Measurements from ENCODE around the gene UNC50. TPM values are rescaled to one million over a fixed set of nuclear protein-coding genes. Genes with fewer than 3 reads are reported as not detected.

UNC50 gene
- total and polyA plus RNA-seq, 2 donors (not counting 1 experiment from before 2014, with no cell fraction given) = 27.2 to 38.8 TPM

DNA sequence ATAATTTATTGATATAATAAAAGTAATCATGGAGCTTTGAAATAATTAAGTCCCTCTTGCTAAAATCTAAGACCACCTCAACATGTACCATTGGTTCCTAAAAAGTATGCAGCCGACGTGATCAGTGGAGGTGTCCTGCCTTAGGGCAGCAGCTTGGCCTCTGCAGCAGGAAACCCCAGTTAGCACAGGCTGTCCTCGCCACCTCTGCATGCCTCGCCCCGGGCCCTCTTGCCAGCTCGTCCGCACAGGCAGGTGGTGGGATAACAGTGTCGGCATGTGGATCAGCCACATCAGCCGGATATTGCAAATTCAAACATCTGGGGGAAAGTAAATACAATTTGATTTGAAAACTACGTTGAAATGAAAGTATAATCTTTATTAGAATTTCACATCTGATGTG is 23.0 kb upstream of the UNC50 start:
- CTCF ChIA-PET = interaction anchor here (1.3 kb wide), 1 partner anchor 11 kb away, joined by 3 read pairs; no protein-coding TSS in a partner anchor
- TF ChIP-seq CTCF (IDR thresholded peaks at IDR 0.05) (no peak), EZH2 (IDR thresholded peaks at IDR 0.05; ENCODE audit: borderline replicate concordance, insufficient read depth, low read depth, low read length, poor library complexity, severe bottlenecking) (no peak)
- no peak overlapping the region for H3K9ac ChIP-seq (ENCODE audit: low read length)
- peaks cover 0 to 20% of the 10 kb centered on the region in 2 experiments for H3K36me3 ChIP-seq (replicated peaks in 1 of 2; ENCODE audit: control extremely low read depth in 1 of 2, control insufficient read depth in 1 of 2, extremely low read depth in 1 of 2, insufficient read depth in 2 of 2, low read length in 1 of 2)
- no peaks in the 10 kb centered on the region for H3K79me2 ChIP-seq (ENCODE audit: control insufficient read depth, insufficient read depth, low read length)
- no peak overlapping the region for H3K4me3 ChIP-seq (ENCODE audit: control extremely low read depth in 1 of 5, extremely low read depth in 1 of 5, insufficient read depth in 1 of 5, low read depth in 2 of 5, low read length in 4 of 5)
- H3K27me3 ChIP-seq (replicated peaks in 1 of 4; ENCODE audit: control extremely low read depth in 1 of 4, control insufficient read depth in 3 of 4, insufficient read depth in 4 of 4, low read length in 3 of 4) = no peaks in the 10 kb centered on the region
- no peaks in the 10 kb centered on the region for H3K9me3 ChIP-seq (ENCODE audit: control extremely low read depth in 1 of 3, control insufficient read depth in 2 of 3, insufficient read depth in 1 of 3, low read length in 2 of 3)
- H3K27me3 Mint-ChIP-seq = no peaks in the 10 kb centered on the region
- no peaks in the 10 kb centered on the region for H3K9me3 Mint-ChIP-seq (ENCODE audit: insufficient read depth)
- no peaks in the 10 kb centered on the region for H4K20me1 ChIP-seq (ENCODE audit: control insufficient read depth, insufficient read depth, low read length, poor library complexity, severe bottlenecking)
- H2AFZ ChIP-seq (ENCODE audit: insufficient read depth, low read depth, low read length, poor library complexity, severe bottlenecking) = no peak overlapping the region
- no peak overlapping the region for H3K4me2 ChIP-seq (replicated peaks; ENCODE audit: low read depth, low read length, poor library complexity, severe bottlenecking)
- DNase-seq (no peak), ATAC-seq (ENCODE audit: low read depth) (no peak)
- intact Hi-C loops (cut with micrococcal nuclease) = no loop called here
- peaks cover 10% of the 10 kb centered on the region for H3K4me1 Mint-ChIP-seq
- H3K4me1 ChIP-seq (ENCODE audit: control insufficient read depth in 2 of 2, insufficient read depth in 2 of 2, low read length in 2 of 2) = peaks cover 6 to 7% of the 10 kb centered on the region in 2 donors
- no peak overlapping the region for H3K27ac ChIP-seq (ENCODE audit: low read length in 2 of 2)
- no peak overlapping the region for H3K27ac Mint-ChIP-seq
- POLR2A ChIA-PET = interaction anchor here (0.6 kb wide), 1 partner anchor 11 kb away, joined by 6 read pairs; no protein-coding TSS in a partner anchor
- H3K4me3 Mint-ChIP-seq = no peak overlapping the region
- 98% methylated on average over 8 of the region's 10 CpGs for WGBS (ENCODE audit: insufficient coverage)

DNA sequence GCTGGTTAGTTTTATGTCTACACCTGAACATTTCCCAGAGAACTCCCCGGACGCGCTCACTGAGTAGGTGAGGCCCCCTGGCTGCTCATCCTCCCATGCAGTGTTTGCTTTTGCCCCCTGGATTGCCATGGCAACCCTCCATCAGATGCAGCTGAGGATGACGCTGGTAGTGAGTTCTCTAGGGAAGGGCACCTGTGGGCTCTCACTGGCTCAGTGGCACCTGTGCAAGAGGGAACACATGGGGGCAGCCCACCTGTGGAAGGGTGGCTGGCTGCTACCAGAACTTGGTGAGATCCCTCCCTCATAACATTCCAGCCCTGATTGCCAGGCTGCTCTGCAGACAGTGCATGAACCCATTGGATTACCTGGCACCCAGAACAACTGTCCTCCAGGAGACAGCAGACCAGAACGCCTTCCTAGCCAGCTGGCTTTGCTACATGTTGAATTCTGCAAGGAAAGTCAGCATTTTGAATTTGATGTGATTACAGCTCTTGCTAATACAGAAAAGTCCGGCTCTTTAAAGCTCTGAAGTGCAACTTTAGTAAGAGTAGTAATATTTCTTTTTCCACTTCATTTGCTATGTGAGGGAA is 21.7 kb upstream of the UNC50 start:
- DNase-seq (no peak), ATAC-seq (ENCODE audit: low read depth) (no peak)
- TF ChIP-seq EZH2 (IDR thresholded peaks at IDR 0.05; ENCODE audit: borderline replicate concordance, insufficient read depth, low read depth, low read length, poor library complexity, severe bottlenecking) = no peak
- no peak for TF ChIP-seq CTCF (IDR thresholded peaks at IDR 0.05)
- Histone ChIP-seq H3K27me3 (replicated peaks in 1 of 4; ENCODE audit: control extremely low read depth in 1 of 4, control insufficient read depth in 3 of 4, insufficient read depth in 4 of 4, low read length in 3 of 4) (no peaks in the 10 kb centered on the region), H3K27ac (ENCODE audit: low read length in 2 of 2) (no peak overlapping the region), H3K4me1 (ENCODE audit: control insufficient read depth in 2 of 2, insufficient read depth in 2 of 2, low read length in 2 of 2) (no peaks in the 10 kb centered on the region), H3K36me3 (replicated peaks in 1 of 2; ENCODE audit: control extremely low read depth in 1 of 2, control insufficient read depth in 1 of 2, extremely low read depth in 1 of 2, insufficient read depth in 2 of 2, low read length in 1 of 2) (peaks cover 0 to 20% of the 10 kb centered on the region in 2 experiments), H4K20me1 (ENCODE audit: control insufficient read depth, insufficient read depth, low read length, poor library complexity, severe bottlenecking) (no peaks in the 10 kb centered on the region), H3K9ac (ENCODE audit: low read length) (no peak overlapping the region), H3K4me3 (ENCODE audit: control extremely low read depth in 1 of 5, extremely low read depth in 1 of 5, insufficient read depth in 1 of 5, low read depth in 2 of 5, low read length in 4 of 5) (no peak overlapping the region), H3K79me2 (ENCODE audit: control insufficient read depth, insufficient read depth, low read length) (no peaks in the 10 kb centered on the region), H2AFZ (ENCODE audit: insufficient read depth, low read depth, low read length, poor library complexity, severe bottlenecking) (no peak overlapping the region), H3K4me2 (replicated peaks; ENCODE audit: low read depth, low read length, poor library complexity, severe bottlenecking) (no peak overlapping the region), H3K9me3 (ENCODE audit: control extremely low read depth in 1 of 3, control insufficient read depth in 2 of 3, insufficient read depth in 1 of 3, low read length in 2 of 3) (no peaks in the 10 kb centered on the region)
- WGBS (ENCODE audit: insufficient coverage) = 83% methylated on average over 5 of the region's 6 CpGs
- POLR2A ChIA-PET = no interaction called here
- intact Hi-C loops (cut with micrococcal nuclease) = no loop called here
- CTCF ChIA-PET = interaction anchor here (1.0 kb wide), 1 partner anchor 175 kb away, joined by 3 read pairs; no protein-coding TSS in a partner anchor
- Mint-ChIP-seq H3K27ac (no peak overlapping the region), H3K4me1 (no peaks in the 10 kb centered on the region), H3K9me3 (ENCODE audit: insufficient read depth) (no peaks in the 10 kb centered on the region), H3K4me3 (no peak overlapping the region), H3K27me3 (no peaks in the 10 kb centered on the region)

Data from B cell (primary cell).